ENCODE measurements around the gene FADS2.

FADS2 gene

DNA sequence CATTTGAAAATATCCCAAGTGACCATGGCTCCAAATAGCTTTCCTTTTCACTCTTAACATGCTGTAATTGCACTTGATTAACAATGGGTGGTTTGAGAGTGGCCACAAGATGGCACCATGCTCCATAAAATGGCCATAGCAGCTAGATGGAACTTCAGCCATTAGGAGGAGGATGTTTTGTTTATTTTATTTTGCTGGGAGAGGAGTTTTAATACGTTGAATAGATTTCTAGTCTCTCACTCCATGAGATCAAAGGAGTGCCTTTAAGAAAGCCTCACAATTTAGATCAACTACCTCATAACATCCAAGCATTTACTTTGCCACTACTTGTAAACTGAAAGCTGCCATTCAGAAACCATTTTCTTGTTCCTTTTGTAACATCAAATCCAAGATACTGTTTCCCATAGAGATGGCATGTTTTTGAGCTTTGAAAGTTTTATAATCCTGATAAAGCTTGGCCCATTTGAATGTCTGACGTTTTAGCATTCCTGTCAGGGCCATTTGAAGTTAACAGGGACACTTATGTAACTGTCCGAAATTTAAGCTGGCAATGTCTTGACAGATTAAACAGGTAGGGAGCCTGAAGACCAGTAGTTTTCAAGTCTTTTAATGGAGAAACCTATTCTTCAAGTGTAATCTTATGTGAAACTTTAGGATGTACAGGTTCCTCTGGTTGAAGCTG lies 30.7 kb upstream of the FADS2 start:
- peak; percentile 88 for DNase-seq

DNA sequence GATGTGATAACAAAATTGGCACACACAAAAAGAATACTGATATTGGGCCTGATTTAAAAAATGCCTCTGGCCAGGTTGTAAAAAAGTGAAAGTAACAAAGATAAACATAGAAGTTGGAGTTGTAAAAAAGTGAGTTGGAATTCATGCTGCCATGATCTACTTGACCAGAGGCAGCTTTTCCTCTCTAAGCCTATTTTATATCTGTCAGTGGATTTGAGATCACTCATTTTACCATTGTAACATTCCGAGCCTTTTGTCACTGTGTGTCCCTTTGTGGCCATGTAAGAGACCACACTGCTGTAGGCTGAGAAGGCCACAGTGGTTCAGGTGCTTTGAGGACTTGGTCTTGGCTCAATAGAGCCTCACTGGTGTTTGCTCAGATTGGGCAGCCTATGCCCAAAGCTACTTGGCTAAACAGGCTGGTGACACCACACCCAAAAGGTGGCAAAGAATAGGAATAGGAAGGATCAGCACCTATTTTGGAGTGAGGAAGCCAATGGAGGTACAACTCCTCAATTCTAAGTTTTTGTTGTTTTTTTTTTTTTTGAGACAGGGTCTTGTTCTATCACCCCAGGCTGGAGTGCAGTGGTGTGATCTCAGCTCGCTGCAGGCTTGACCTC lies 28.3 kb upstream of the FADS2 start:
- no peak for DNase-seq

DNA sequence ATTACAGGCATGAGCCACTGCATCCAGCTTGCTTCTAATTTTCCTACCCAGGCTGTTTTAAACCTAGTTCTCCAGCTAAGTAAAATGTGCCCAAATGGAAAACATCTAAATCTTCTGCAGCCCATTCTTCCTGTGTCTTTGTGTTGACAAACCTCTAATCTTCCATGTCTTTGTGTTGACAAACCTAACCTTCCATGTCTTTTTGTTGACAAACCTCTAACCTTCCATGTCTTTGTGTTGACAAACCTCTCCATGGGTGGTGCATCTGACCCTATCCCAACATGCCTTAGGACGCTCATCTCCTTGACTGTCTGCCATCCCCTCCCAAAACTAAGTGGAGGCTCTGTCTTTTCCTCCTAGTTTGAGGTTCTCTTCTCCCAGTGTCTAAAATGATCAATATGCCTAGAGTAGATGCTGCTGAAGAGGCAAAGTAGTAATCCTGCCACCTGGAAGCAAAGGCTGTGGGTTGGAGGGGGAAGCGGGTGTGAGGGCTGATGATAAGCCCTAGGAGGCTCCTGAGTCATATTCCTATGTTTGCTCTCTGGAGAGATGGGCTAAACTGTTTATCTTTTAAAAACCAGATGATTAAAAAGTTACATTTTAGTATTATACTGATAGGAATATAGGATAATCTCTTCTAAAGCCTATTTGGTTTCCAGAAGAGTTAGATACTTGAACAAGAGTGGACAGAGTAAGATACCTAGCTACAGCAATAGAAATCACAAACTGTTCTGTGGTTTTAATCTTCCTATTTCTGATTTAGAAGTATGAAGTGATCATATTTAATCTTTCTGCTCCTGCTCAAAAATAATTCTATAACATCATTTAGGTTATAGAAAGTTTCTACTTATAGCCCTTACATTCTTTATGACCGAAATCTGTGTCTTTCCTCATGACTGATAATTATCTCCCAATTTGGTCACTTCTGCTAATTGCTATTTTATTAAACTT lies 27.5 kb upstream of the FADS2 start:
- DNase-seq, result peak; percentile 71

DNA sequence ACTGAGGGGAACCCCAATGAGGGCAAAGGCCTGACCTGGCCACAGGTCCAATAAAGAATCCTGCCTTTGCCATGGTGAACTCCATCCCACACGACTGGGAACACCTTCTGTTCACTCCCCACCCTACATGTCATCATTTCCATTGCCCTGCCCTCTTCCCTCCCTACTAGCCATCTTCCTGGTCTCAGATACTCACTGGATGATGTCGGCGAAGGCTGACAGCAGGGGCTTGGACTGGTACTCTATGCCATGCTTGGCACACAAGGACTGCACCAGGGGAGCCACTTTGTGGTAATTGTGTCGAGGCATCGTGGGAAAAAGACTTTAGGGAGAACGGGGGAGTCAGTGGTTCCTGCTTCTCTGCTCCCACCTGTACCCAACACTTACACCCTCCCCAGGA lies 25.5 kb upstream of the FADS2 start:
- no peak for DNase-seq

DNA sequence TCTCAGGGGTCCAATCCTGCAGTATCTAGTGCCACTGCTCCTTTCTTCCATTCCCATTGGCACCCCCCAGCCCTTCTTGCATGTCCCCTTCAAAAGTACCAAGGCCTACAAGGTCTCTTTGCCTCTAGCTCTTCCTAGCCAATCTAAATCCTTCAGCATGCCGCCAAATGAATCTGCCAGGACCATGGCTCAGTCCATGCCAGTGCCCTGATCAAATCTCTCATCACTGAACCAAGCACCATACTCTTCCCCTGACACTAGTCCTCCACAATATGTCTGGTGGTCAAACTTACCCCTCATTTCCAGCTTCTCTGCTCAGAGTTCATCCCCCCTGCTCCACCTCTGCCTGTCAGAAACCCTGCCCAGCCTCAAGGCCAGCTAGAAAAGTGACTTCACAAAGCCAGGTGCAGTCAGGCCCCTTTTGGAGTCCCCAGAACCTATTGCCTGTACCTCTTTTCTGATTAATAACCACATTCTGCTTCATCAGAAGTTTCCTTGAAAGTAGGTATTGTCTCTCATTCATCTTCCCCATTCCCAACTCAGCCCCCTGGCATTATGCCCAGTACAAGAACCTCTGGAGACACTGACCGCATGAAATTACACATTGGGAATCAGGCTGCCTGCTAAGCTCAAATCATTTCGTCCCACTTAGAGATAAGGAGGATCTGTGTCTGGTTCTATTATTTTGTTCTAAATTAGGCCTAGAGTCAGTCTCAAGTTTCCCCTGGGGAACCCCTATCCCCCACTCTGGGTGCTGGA lies 24.0 kb upstream of the FADS2 start:
- no peak for DNase-seq

DNA sequence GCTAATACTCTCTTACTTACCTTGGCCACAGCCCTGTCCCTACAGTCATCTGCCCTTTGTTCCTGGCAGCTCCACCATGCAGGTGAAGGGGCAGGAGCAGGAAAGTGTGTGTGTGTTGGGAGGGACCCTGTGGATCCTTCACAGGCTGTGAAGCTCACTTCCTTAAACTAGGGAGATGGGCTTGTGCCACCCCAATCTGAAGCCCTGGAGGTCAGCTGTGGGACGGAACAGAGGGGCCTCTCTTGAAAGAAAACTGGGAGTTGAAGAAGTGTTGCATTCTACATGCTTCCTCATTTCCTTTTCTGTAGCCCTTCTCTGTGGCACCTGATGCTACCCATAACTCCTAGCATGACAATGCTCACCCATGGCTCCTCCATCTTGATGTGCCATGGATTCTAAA lies 23.0 kb upstream of the FADS2 start:
- DNase-seq, result no peak

DNA sequence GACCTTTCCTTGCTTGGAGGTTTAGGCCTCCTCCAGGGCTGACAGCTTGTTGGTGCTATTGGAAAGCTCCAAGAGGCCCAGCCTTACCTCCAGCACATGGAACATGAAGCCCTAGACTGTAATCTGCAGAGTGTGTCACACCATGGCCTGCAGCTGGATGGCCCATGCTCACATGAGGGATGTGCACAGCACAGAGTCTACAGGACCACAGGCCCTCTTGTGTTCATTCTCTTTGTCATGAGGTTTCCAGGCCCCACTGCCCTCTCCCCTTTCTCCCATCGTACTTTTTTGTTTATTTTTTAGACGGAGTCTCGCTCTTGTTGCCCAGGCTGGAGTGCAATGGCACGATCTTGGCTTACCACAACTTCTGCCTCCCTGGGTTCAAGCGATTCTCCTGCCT lies 21.3 kb upstream of the FADS2 start:
- DNase-seq, result no peak

DNA sequence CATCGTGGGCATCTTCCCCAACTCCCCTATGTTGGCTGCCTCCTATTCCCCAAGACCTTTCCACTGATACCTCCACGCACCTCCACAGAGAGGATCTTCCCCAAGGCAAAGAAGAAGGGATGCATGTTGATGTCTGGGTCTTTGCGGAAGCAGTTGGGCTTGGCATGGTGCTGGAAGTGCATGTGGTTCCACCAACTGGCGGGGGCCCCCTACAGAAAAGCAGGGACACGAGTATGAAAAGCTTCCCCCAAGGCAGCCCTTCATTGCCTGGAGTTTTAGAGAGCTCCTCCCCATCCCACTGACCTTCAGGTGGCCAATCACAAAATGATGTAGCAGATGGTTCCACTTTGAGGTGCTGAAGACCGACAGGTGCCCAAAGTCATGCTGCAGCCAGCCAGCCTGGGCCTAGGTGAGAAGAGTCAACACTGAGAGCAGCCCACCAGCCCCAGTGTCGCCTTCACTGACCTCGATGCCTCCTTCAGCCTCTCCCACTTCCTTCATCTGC lies 17.4 kb upstream of the FADS2 start:
- no peak for DNase-seq

DNA sequence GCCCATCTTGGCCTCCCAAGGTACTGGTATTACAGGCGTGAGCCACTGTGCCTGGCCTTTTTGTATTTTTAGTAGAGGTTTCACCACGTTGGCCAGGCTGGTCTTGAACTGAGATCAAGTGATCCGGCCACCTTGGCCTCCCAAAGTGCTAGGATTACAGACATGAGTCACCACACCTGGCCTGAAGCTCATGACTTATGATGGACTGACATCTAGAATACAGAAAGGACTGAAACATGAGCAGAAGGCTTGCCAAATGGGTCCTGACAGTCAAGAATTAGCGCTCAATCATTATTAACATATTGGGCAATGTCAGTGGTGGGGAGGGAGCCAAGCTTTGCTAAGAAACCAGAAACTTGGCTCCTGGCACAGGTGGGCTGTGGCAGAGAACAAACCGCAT lies 16.3 kb upstream of the FADS2 start:
- DNase-seq, result no peak

DNA sequence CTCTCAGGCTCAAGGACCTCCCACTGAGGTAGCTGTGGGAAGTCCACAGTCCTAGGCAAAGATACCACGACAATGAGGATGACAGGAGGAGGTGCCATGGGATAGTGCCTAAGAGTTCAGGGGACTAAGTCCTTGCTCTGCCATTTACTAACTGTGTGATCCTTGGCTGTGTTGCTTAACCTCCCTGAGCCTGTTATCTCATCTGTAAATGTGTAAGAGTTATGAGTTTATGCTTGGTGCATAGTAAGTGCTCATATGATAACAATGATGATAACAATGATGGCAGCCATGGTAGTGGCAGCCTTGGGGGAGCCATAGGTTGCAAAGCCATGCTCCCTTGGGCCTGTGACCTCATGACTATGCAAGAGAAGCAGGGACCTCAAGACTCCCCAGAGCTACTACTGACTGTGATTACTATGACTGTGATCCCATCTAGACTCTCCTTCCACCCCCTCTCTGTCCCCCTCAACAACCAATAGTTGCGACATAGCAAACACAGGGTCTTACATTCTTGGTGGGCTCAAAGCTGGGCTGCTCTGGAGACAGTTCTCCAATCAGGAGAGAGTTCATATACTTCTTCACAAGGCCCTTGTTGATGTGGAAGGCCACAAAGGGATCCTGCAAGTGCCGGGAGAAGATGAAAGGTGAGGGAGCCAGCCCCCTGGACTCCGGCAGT lies 15.2 kb upstream of the FADS2 start:
- DNase-seq, result no peak

DNA sequence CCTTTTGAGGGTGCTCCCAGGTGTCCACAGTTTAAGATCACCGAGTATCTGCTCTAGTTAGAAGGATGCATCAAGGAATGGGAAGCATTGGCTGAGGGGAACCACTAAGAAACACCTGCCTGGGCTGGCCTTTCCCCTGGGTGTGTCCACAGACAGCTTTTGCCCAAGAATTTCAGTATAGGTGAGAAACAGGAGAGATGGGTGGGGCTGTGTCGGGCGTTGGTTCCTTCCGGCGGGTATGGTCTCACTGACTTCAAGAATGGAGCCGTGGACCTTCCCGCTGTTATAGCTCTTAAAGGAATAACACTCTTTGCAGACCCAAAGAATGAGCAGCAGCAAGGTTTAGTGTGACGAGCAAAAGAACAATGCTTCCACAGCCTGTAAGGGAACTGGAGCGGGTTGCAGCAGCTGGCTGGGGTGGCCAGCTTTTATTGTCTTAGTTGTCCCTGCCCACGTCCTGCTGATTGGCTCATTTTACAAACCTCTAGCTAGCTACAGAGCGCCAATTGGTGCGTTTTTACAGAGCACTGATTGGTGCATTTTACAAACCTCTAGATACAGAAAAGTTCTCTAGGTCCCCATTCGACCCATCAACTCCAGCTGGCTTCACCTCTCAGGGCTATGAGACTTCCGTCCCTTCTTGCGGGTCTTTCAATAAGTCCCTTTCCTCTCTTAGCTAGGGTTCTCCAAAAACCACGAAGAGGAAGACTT lies 13.7 kb upstream of the FADS2 start:
- DNase-seq, result peak; percentile 56

DNA sequence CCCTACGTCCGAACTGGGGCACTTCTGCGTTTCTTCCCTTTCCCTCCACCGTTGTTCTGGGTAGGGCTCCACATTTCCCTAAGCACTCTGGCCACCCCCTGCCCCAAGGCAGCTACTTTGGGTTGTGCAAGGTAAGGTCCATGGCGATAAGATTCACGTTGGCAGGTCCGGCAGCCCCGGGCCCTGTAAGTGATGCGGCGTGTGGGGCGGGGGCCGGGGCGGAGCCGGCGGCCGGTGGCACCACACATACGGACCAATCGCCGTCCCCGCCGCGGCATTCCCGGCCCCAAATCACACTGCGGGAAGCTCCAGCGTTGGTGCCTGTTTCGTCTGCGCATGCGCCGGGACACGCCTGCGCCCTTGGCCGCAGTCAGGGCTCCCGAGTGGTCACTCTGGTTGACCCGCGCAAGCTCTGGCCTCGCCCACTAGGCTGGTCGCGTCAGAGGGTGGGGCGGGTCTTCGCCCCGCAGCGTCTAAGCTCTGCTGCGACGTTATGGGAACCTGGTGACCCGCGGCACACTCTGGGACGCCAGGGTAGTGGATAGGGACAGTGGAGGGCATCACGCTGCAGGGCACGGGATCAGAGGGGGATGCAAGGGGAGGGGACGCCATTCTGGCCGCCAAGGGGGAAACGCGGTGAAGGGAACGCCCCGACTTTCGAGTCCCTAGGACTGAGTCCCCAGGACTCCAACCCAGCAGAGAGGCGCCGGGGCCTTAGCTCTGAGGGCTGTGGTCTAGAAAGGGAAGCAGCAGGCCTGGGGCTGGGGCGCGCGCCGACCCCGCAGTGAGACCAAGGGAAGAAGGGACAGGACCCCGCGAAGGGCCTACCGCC lies 12.9 kb upstream of the FADS2 start:
- DNase-seq, result peak; percentile 86

DNA sequence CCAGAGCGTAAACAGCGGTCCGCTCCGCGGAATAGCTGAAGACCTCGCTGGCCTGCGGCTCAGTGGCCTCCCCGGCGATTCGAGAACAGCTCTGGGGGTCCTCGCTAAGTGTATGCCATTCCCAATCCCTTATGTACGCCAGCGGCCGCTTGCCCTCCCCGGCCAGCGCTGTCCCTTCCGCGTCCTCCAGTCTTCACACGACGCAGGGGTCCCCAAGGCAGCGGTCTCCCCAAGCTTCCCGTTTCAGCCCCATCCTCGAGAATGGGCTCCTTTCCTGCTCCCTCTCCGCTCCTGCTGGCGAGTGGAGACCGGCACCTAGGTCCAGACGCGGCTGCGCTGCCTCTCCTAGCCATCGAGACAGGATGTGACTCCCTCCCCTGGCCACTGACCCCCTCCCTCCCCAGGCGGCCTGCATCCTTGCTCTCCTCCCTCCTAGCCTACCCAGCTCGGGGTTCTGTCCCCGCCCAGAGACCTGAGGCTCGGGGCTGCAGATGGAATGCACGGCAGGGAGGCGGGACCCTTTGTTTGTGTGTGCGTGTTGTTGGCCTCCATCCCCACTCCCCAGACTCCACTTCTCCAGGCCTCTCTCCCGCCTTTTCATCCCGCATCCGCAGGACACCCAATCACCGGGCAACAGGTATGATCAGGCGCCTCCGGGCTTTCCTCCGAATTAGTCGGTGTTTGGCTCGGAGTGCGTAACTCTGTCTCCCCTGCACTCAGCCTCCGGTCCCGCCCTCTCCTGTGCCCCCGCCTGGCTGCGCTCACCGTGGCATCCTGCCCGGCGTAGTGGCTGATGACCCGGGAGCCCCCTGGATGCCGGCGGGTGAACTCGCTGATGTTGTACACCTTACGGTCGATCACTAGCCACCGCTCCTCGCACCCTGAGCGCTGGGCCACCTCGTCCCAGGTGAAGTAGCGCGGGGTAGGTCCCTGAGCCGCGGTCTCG lies 12.0 kb upstream of the FADS2 start:
- peak; percentile 73 for DNase-seq

DNA sequence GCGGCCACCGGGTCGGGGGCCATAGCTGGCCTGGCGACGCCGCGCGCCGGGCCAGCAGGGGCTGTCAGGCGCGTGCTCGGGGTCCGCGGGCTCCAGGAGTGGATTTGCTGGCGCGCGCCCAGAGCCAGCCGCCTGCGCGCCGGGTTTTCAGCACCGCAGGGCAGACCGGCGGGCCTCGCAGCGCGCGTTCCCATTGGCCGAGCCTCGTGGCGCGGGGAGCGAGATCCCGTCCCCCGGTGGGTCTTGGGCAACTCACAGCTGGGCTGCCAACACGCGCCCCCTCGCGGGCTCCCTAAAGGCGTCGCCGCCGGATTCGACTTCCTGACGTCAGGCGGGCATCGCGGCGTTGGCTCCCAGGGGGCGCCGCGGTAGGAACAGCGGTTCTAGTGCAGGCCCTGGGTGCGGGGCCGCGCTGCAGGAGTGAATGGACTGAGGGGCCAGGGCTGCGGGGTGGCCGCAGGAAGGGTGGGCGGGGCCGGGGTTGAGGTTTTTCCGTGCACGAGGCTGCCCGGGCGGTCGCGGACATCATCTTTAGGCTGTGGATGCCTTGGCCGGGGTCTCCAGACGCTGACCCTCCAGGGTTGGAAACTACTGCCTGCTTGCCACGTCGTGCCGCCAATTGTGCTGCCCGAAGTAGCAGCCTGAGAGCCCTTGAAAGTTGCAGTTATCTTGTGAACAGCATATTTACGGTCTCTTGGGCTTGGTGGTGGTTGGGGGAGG lies 11.2 kb upstream of the FADS2 start, which contains the start of gene FADS1:
Gene FADS1 (minus strand): TSS at position 268 of the 720 bp plus-strand sequence. CDS start 74 bp downstream, at position 194.
- peak; percentile 97 for DNase-seq

DNA sequence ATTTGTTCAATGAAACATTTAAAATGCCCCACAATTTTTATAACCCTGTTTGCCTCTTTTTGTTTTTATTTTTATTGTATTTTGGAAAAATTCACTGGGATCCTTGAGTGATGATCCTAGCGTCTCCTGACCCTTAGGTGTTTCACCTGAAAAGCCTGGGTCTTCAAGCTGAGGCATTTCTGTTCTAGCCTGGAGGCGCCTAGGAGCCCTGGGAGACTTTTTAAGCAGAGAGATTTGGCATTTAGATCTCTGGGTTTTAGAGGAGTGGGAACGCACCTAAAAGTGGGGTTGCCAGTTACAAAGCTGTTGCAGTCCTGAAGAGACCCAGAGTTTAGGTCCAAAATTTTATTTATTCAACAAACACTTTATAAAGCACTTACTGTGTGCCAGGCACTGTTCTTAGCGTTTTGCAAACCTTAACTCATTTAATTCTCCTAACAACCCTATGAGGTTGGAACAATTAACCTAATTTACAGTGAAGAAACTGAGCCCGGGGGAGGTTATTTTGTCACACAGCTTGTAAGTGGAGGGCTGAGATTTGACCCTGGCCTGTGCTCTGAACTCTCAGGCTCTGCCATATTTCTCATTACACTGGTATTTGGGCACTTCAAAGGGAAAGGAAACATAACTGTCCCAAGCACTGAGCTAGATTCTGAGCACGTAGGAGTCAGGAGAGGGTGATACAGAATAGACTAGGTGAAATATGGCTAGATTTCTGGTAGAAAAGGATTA lies 10.5 kb upstream of the FADS2 start:
- DNase-seq, result peak; percentile 51

DNA sequence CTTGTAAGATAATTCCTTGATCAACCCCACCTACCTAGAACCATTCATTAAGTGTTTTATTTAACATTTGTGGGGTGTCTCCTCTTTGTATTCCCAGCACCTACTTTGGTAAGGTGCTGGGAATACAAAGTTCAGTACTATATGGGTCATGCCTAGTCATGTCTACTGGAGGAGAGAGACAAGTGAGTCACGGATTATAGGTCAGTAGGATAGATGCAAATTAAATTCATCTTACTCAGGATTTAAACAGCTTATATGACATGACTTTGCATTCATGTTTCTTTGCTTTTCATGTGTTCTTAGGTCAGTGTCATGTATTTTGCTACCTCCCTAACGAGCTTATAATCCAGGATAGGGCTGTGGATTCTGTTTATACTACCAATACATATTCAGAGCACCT lies 7.9 kb upstream of the FADS2 start:
- no peak for DNase-seq

DNA sequence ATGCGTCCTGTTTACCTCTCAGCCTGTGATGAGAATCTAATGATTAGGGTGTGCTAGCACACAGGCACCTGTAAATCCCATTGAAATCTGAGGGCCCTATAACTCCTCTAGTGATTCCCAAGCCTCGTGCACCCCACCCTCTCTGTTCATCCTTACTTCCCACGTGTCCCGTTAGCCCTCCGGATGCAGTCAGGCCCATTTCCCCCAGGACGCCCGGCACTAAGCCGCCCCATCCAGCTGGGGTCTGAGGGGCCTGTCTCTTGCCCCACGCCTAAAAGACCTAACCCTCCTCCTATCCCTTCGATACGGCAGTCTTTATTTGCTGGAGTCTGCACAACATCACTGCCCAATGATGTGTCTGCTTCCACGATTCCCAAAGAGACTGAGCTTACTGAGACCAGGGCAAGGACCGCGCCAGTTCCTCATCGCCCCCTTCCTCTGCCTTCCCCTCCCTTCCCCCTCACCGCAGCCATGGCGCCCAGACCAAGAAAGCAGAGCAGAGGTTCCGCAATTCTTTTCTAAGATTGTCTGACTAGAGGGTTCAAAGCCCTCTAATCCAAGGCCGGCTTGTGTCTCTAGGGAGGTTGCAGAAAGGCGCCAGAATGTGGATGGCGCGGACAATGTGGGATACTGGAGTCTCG lies 1.1 kb upstream of the FADS2 start:
- DNase-seq, result peak; percentile 89

DNA sequence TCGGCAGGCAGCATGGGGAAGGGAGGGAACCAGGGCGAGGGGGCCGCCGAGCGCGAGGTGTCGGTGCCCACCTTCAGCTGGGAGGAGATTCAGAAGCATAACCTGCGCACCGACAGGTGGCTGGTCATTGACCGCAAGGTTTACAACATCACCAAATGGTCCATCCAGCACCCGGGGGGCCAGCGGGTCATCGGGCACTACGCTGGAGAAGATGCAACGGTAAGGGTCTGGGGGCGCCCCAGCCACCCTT lies 204 bp downstream of the FADS2 start:
- no peak for DNase-seq
